ENCODE data around the gene IL1RAPL2.

GRCh38 chrX:104987063-104987462 lies 421.1 kb downstream of the IL1RAPL2 start:
- TF ChIP-seq CTCF (IDR thresholded peaks at IDR 0.05; ENCODE audit: control extremely low read depth in 1 of 3, insufficient read depth in 1 of 3, low read depth in 1 of 3, low read length in 3 of 3), result no peak
- no peak for TF ChIP-seq PHF8 (conservative IDR thresholded peaks at IDR 0.05; ENCODE audit: low read depth, low read length)
- TF ChIP-seq POLR2A (IDR thresholded peaks at IDR 0.05; ENCODE audit: control extremely low read depth in 1 of 2, low read depth in 2 of 2, low read length in 2 of 2), result no peak
- no peak for TF ChIP-seq ATF2 (IDR thresholded peaks at IDR 0.05; ENCODE audit: low read length)
- no peak for TF ChIP-seq EP300 (IDR thresholded peaks at IDR 0.05; ENCODE audit: borderline replicate concordance in 1 of 2, low read depth in 2 of 2, low read length in 2 of 2)
- TF ChIP-seq BRCA1 (IDR thresholded peaks at IDR 0.05; ENCODE audit: low read depth, low read length), result no peak
- TF ChIP-seq SIN3A (conservative IDR thresholded peaks at IDR 0.05 in 1 of 2, IDR thresholded peaks at IDR 0.05 in 1 of 2; ENCODE audit: low read depth in 1 of 2, low read length in 2 of 2), result no peak
- no peak for TF ChIP-seq CHD7 (IDR thresholded peaks at IDR 0.05; ENCODE audit: insufficient replicate concordance, low read length)
- no peak for TF ChIP-seq MAFK (IDR thresholded peaks at IDR 0.05; ENCODE audit: low read depth, low read length)

Measured in H1 (cell line).